ENCODE data around the gene SYK.

DNA sequence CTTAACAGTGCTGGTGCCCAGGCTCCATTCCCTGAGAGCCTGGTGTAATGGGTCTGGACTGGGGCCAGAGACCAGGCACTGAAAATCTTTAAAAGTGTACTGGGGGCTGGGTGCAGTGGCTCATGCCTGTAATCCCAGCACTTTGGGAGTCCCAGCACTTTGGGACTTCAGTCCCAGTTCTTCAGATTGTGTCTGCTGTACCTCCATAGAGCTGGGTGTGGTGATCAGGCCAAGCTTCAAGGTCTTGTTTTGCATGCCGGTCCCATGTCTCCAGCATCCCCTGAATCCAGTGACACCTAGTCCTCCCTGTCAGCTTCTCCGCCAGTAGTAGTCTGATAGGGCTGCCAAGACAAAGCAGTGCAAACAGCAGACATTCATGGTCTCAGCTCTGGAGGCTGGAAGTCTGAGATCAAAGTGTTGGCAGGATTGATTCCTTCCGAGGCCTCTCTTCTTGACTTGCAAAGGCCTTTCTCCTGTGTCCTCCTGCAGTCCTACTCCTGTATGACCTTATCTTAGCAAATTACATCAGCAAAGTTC lies 108.2 kb downstream of the SYK start:
- TF ChIP-seq, protein P1, sequence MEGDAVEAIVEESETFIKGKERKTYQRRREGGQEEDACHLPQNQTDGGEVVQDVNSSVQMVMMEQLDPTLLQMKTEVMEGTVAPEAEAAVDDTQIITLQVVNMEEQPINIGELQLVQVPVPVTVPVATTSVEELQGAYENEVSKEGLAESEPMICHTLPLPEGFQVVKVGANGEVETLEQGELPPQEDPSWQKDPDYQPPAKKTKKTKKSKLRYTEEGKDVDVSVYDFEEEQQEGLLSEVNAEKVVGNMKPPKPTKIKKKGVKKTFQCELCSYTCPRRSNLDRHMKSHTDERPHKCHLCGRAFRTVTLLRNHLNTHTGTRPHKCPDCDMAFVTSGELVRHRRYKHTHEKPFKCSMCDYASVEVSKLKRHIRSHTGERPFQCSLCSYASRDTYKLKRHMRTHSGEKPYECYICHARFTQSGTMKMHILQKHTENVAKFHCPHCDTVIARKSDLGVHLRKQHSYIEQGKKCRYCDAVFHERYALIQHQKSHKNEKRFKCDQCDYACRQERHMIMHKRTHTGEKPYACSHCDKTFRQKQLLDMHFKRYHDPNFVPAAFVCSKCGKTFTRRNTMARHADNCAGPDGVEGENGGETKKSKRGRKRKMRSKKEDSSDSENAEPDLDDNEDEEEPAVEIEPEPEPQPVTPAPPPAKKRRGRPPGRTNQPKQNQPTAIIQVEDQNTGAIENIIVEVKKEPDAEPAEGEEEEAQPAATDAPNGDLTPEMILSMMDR (IDR thresholded peaks at IDR 0.05; ENCODE audit: low read depth, low read length), result no peak
- no peak for TF ChIP-seq EZH2phosphoT487 (IDR thresholded peaks at IDR 0.05; ENCODE audit: low read depth)
